Smooth muscle cell (in vitro differentiated cells): ENCODE measurements around the gene SRC. TPM values are rescaled to one million over a fixed set of nuclear protein-coding genes. Genes with fewer than 3 reads are reported as not detected.

ENCODE experiments used
- DNase-seq: peaks from one replicate; lab custom pipeline; 2025; ENCODE audit not compliant: unreplicated experiment; lab: John Stamatoyannopoulos, UW
- H2AFZ ChIP-seq: fragments of 200-600 bp; sonication (generic); 2 replicates; pipeline ENCODE4 v1.6.0; 2016; ENCODE audit warnings: antibody characterized with exemption, low read depth, mild to moderate bottlenecking
- H3F3A ChIP-seq: fragments of 200-600 bp; sonication (generic); 2 replicates; pipeline ENCODE4 v1.6.0; 2017; ENCODE audit warnings: antibody characterized with exemption, low read depth
- H3K27ac ChIP-seq: fragments of 200-600 bp; sonication (generic); 2 replicates; pipeline ENCODE4 v1.5.1; 2016; ENCODE audit warnings: low read depth, mild to moderate bottlenecking
- H3K27me3 ChIP-seq: fragments of 200-600 bp; sonication (generic); 2 replicates; pipeline ENCODE4 v1.6.1; 2016; ENCODE audit warnings: low read depth, mild to moderate bottlenecking
- H3K36me3 ChIP-seq: fragments of 200-600 bp; sonication (generic); 2 replicates; pipeline ENCODE4 v1.5.1; 2016; ENCODE audit warnings: low read depth
- H3K4me1 ChIP-seq: fragments of 200-600 bp; sonication (generic); 2 replicates; pipeline ENCODE4 v1.5.1; 2016; ENCODE audit warnings: low read depth
- H3K4me2 ChIP-seq: fragments of 200-600 bp; sonication (generic); 2 replicates; pipeline ENCODE4 v1.6.0; 2016; ENCODE audit warnings: mild to moderate bottlenecking
- H3K4me3 ChIP-seq: fragments of 200-600 bp; sonication (generic); 2 replicates; pipeline ENCODE4 v1.5.1; 2016; ENCODE audit warnings: mild to moderate bottlenecking
- H3K79me2 ChIP-seq: fragments of 200-600 bp; sonication (generic); 2 replicates; pipeline ENCODE4 v1.6.0; 2016; ENCODE audit warnings: low read depth, mild to moderate bottlenecking
- H3K9ac ChIP-seq: fragments of 200-600 bp; sonication (generic); 2 replicates; pipeline ENCODE4 v1.6.0; 2016; ENCODE audit warnings: low read depth
- H3K9me3 ChIP-seq: fragments of 200-600 bp; sonication (generic); replicated peaks from 2 replicates; pipeline ENCODE4 v1.5.1; 2016; ENCODE audit warnings: low read depth
- H4K20me1 ChIP-seq: fragments of 200-600 bp; sonication (generic); 2 replicates; pipeline ENCODE4 v1.6.0; 2016; ENCODE audit warnings: low read depth
- CTCF ChIP-seq: fragments of 200-600 bp; sonication (generic); IDR thresholded peaks from 2 replicates; pipeline ENCODE4 v1.5.1; 2017; ENCODE audit warnings: borderline replicate concordance, mild to moderate bottlenecking, antibody characterized with exemption; ENCODE audit not compliant: insufficient read depth, poor library complexity, severe bottlenecking
- WGBS: methylation state at CpG from one replicate; pipeline ENCODE4 v1.1.7; 2016; ENCODE audit warnings: low lambda C conversion rate; 5-methylcytosine and 5-hydroxymethylcytosine counted together
- polyA plus RNA-seq: library from polyadenylated mRNA; unstranded; fragments of >200 nt; fragmentation: Nextera tagmentation; extraction: Ambion mirVana; gene quantifications from 2 replicates; pipeline ENCODE4 v1.2.1, GENCODE V29; 2016
- total RNA-seq: library from RNA; depleted of rRNA; stranded (reverse); fragments of >200 nt; gene quantifications from 2 replicates; pipeline ENCODE4 v1.2.3, GENCODE V29; 2014

SRC gene
- total and polyA plus RNA-seq, 2 experiments from 2014 or later: 26.0 to 36.5 TPM

GRCh38 chr20:37394543-37395409 lies 48.8 kb downstream of the SRC start:
- H3K36me3 ChIP-seq: no peaks in the 10 kb centered on the region
- H3K9me3 ChIP-seq: no peaks in the 10 kb centered on the region
- 68% methylated on average over 19 of the region's 19 CpGs for WGBS
- H2AFZ ChIP-seq: no peak overlapping the region
- peaks cover 16% of the 10 kb centered on the region for H4K20me1 ChIP-seq
- no peak overlapping the region for H3K4me3 ChIP-seq
- TF ChIP-seq CTCF: no peak
- no peak overlapping the region for H3K4me2 ChIP-seq
- H3F3A ChIP-seq: no peaks in the 10 kb centered on the region
- no peak overlapping the region for H3K9ac ChIP-seq
- no peak for DNase-seq
- no peaks in the 10 kb centered on the region for H3K27me3 ChIP-seq
- peaks cover 24% of the 10 kb centered on the region for H3K4me1 ChIP-seq
- no peak overlapping the region for H3K27ac ChIP-seq
- no peaks in the 10 kb centered on the region for H3K79me2 ChIP-seq

- DNase-seq: no peak
- Histone ChIP-seq H3K27ac (no peak overlapping the region), H2AFZ (no peak overlapping the region), H3K4me1 (peaks cover 24% of the 10 kb centered on the region), H4K20me1 (peaks cover 16% of the 10 kb centered on the region), H3K9ac (no peak overlapping the region), H3F3A (no peaks in the 10 kb centered on the region), H3K9me3 (no peaks in the 10 kb centered on the region), H3K4me2 (no peak overlapping the region), H3K36me3 (no peaks in the 10 kb centered on the region), H3K79me2 (no peaks in the 10 kb centered on the region), H3K27me3 (no peaks in the 10 kb centered on the region), H3K4me3 (no peak overlapping the region)
- WGBS: 75% methylated on average over 9 of the region's 9 CpGs
- TF ChIP-seq CTCF: no peak
Measured at GRCh38 chr20:37395410-37395797, 49.5 kb downstream of the SRC start.

DNA sequence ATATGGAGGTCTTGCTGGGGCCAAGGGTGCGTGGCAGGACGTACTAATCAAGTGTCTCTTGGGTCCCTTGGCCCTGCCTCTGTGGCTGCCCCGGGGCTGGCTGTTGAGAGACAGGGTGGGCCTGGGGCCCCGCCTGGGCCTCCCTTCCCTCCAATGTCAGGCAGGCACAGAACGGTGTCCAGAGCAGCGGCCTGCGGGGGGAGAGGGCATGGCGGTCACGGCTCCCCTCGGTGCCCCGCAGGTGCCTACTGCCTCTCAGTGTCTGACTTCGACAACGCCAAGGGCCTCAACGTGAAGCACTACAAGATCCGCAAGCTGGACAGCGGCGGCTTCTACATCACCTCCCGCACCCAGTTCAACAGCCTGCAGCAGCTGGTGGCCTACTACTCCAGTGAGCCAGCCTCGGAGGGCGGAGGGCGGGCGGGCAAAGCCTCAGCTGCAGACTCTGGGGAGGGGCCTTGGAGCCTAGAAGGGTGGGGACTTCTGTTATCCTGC lies 50.0 kb downstream of the SRC start:
- no peak overlapping the region for H3K4me3 ChIP-seq
- no peak overlapping the region for H3K9ac ChIP-seq
- H3K9me3 ChIP-seq: no peaks in the 10 kb centered on the region
- peaks cover 24% of the 10 kb centered on the region for H3K4me1 ChIP-seq
- TF ChIP-seq CTCF: no peak
- H3K79me2 ChIP-seq: no peaks in the 10 kb centered on the region
- peaks cover under 1% of the 10 kb centered on the region for H3F3A ChIP-seq
- H4K20me1 ChIP-seq: peaks cover 16% of the 10 kb centered on the region
- H2AFZ ChIP-seq: no peak overlapping the region
- H3K36me3 ChIP-seq: no peaks in the 10 kb centered on the region
- H3K27ac ChIP-seq: no peak overlapping the region
- no peak for DNase-seq
- no peaks in the 10 kb centered on the region for H3K27me3 ChIP-seq
- H3K4me2 ChIP-seq: no peak overlapping the region
- 71% methylated on average over 22 of the region's 22 CpGs for WGBS
